A673 (cell line): ENCODE measurements around the gene TBL2.
"Not testable (repeated sequence)": the region's sequence is repeated elsewhere in the genome, so short reads cannot be mapped to it uniquely, and the experiment has no call there.

ENCODE experiments used
- CTCF ChIP-seq: fragments of 300-800, 200-600 bp; sonication (generic); conservative IDR thresholded peaks from 2 replicates; pipeline ENCODE4 v1.5.1; 2017; ENCODE audit warnings: low read depth, mild to moderate bottlenecking, antibody characterized with exemption, low read length, moderate library complexity, mixed read lengths
- EZH2 ChIP-seq: fragments of 200-600 bp; sonication (generic); IDR thresholded peaks from 2 replicates; pipeline ENCODE4 v1.6.1; 2017; ENCODE audit warnings: borderline replicate concordance, low read depth, mild to moderate bottlenecking, mixed read lengths, antibody characterized with exemption, low read length; ENCODE audit not compliant: poor library complexity, severe bottlenecking

- not testable (repeated sequence) for TF ChIP-seq CTCF, EZH2
These were observed 42.5 kb downstream of the TBL2 start for GRCh38 chr7:73535918-73536317.
